22Rv1 (cell line): ENCODE data around the gene TACR2.
A peak's percentile ranks its signal among the peaks of the same experiment; 100 is the strongest.

Experiments
- H3K27ac ChIP-seq: fragments of 450-650 bp; 2 replicates; pipeline ENCODE4 v1.5.1; 2017
- CTCF ChIP-seq: fragments of 450-650 bp; IDR thresholded peaks from 2 replicates; pipeline ENCODE4 v1.5.1; 2017; ENCODE audit warnings: mild to moderate bottlenecking
- ZFX ChIP-seq: fragments of 450-650 bp; IDR thresholded peaks from 2 replicates; pipeline ENCODE4 v1.6.1; 2017; ENCODE audit warnings: antibody characterized with exemption, borderline replicate concordance

TACR2 gene

DNA sequence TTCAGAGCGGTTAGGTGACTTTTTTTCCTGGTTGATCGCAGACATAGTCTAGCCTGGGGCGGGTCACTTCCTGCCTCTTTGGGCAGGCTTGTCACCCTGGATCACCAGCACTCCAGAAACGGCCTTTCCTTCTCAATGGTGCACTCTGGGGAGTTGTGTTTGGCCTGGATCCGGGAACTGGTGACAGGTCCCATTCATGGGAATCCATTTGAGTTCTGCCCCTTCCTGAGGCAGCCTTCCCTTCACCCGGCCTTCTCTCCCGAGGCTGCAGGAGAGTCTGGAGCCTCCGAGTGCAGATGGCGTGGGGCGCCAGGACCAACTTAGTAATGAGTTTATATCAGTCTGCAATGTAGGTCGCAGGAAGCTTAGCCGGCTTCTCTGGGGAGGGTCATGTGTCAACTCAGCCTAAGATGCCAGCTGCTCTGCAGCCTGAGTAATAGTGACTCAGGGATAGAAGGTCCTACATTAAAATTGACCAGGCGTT, 54.2 kb downstream of the TACR2 start:
- peak overlapping the region; percentile 99 for H3K27ac ChIP-seq

DNA sequence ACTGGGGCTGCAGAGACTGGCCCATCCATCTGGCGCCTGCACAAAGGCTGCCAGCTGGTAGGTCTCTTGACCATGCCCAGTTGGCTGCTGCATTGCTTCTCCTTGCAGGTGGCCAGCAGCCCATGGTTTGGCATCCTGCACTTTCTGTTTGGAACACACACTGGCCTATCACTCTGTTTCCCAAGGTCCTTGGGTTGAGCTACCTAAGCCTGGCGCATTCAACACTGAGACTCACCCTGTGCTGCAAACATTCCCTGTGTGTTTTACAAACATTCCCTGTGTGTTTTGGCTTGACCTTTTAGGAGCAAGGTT, 55.5 kb downstream of the TACR2 start:
- peak overlapping the region; percentile 99 for H3K27ac ChIP-seq
- TF ChIP-seq CTCF (no peak), ZFX (no peak)

More for the DNA sequence above, 54.2 kb downstream of the TACR2 start:
- TF ChIP-seq ZFX (no peak), CTCF (no peak)

DNA sequence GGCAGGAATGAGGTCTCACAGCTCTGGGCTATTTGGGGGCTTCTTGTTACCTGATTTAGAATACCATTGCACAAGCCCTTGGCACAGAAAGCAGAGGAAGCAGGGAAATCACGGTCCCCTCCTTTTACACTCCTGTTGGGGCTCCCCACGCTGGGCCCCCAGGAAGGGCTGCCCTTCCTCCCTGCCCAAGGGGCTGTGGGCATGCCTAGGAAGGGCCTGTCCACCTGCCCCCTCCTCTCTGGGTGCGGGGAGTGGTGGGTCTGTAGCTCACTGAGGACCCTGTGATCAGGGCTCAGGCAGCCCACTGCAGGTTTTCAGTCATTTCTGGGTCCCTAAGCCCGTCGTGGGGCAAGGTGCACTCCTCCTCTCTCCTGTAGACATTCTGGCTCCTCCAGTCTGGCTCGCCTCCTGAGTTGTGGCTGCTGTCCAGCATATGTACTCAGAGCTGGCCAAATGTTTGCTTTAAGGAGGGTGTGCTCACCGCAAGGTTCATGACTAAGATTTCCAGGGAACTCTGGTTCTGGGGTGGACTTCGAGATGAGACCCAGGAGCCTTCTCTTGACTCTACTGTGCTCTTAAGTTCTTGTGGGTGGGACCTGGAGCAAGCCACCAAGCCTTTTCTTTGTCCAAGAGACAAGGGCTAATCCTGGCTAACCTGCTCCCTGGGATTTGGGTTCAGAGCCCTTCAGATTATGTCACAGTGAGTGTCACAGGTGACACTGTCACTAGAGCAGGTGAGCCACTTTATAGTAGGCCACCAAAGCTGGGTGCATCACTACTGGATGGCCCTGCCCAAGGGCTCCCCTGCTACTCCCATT, 56.0 kb downstream of the TACR2 start:
- peak overlapping the region; percentile 99 for H3K27ac ChIP-seq
- TF ChIP-seq ZFX (no peak), CTCF (no peak)

DNA sequence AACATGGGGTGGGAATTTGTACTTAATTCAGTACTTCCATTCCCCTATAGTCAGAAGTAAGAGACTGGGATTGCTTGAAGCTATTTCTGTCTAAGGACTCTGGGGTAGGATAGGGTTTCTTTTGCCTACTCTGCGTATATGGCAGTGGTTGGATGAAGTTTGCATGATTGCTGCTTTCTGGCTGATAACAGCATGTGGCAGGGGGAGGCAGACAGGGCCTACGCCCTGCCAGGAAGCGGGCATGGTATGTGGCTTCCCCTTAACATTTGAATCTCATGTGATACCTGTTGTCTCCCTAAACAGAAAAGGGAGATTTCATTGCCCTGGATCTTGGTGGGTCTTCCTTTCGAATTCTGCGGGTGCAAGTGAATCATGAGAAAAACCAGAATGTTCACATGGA, 57.1 kb downstream of the TACR2 start:
- peak overlapping the region; percentile 99 for H3K27ac ChIP-seq
- no peak for TF ChIP-seq ZFX
- no peak for TF ChIP-seq CTCF

- no peak for TF ChIP-seq ZFX
- TF ChIP-seq CTCF = no peak
- H3K27ac ChIP-seq = peak overlapping the region; percentile 99
Measured at GRCh38 chr10:69359148-69359547, 57.6 kb downstream of the TACR2 start.

DNA sequence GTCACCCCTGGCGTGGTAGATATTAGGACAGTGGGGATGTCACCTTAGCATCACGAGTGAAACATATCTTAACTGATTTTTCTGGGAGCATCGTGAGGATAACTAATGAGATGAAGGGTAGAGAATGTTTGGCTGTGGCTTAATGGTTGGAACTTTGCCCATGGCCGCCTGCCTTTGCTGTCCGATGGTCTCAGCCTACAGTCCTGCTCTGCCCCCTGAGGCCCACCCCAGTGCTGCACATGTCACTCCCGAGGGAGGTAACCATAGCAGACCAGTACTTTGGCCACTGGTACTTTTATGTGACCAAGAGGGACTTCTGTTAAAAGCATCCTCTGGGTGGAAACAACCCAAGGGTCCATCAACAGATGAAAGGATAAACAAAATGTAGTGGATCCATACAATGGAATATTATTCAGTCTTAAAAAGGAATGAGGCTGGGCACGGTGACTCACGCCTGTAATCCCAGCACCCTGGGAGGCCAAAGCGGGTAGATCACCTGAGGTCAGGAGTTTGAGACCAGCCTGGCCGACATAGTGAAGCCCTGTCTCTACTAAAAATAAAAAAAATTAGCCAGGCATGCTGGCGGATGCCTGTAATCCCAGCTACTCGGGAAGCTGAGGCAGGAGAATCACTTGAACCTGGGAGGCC, 58.4 kb downstream of the TACR2 start:
- no peak for TF ChIP-seq ZFX
- TF ChIP-seq CTCF = no peak
- peak overlapping the region; percentile 99 for H3K27ac ChIP-seq

DNA sequence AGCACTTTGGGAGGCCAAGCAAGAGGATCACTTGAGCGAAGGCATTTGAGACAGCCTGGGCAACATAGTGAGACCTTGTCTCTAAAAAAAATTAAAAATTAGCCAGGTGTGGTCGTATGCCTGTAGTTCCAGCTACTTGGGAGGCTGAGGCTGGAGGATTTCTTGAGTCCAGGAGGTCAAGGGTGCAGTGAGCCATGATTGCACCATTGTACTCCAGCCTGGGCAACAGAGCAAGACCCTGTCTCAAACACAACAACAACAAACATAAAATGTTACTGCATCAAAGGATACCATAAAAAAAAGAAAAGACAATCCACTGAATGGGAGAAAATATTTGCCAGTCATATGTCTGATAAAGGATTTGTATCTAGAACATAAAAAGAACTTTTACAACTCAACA, 60.5 kb downstream of the TACR2 start:
- TF ChIP-seq ZFX = no peak
- TF ChIP-seq CTCF = no peak
- H3K27ac ChIP-seq = peak overlapping the region; percentile 99; the same call in 1 of the 2 replicates
